Fibroblast of gingiva (primary cell): ENCODE results near the gene NCOA1.
"Not testable (repeated sequence)": the region's sequence is repeated elsewhere in the genome, so short reads cannot be mapped to it uniquely, and the experiment has no call there.

ENCODE experiments used
- DNase-seq: peaks from one replicate; pipeline ENCODE4 v3.0.0-alpha.2; 2011; ENCODE audit warnings: low read depth

The NCOA1 gene

DNA sequence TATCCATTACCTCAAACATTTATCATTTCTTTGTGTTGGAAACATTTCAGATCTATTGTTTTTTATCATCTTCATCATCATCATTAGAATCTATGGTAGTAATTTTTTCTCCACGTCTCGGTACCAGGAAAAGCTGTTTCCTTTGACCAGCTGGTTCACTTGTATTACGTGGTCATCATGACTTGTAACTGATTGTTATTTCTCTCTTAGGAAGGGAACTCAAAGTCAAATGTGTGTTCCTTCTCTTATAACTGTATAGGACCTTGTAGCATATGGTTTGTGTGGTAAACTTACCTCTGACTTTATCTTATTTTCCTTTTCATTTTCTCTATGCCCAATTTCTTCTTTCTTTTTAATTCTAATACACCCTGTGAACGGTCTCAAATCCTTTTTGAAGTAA lies 16.5 kb downstream of the NCOA1 start:
- DNase-seq: no peak

DNA sequence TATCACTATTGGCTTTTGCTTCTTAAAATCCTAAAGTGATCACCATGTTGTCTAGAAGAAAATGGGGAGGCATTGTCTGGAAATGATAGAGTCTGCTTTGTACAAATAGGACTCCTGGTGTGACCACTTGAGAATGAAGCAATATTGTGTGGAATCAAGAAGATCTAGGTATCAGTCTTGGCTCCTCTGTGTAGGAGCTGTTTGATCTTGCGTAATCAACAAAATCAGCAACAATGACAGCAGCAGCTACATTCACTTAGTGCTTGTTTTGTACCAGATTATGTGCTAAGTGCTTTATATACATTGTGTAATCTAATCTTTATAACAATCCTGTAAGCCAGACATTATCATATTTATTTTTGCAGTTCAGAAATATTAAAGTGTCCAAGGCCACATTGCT lies 17.8 kb downstream of the NCOA1 start:
- no peak for DNase-seq

DNA sequence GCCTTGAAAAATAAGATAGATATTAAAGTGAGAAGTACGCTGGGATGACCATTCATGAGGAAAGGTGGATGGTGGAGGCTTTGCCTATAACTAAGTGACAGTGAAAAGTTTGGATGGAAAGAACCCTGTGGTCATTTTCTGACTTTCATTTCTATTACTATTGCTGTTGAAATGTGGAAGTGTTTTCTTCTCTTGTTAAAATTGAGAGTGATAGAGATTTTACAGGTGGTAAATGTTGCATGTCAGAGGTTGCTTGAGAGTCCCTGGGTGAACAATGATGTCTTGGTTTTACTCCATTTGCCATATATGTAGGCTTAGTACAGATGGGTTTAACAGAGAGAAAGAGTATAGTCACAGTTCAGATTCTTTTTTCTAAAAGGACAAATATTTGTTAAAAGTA lies 18.4 kb downstream of the NCOA1 start:
- no peak for DNase-seq

DNA sequence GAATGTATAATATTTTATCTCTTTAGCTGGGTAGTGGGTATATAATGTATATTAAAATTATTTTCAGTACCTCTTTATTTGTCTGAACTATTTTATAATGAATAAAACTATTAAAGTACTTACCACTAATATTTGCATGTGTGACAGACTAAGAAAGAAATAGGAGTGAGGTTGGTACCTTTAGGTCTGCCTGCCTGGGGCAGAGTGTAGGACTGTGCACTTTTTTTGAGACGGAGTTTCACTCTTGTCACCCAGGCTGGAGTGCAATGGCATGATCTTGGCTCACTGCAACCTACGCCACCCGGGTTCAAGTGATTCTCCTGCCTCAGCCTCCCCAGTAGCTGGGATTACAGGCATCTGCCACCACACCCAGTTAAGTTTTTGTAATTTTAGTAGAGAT lies 18.8 kb downstream of the NCOA1 start:
- DNase-seq: no peak

DNA sequence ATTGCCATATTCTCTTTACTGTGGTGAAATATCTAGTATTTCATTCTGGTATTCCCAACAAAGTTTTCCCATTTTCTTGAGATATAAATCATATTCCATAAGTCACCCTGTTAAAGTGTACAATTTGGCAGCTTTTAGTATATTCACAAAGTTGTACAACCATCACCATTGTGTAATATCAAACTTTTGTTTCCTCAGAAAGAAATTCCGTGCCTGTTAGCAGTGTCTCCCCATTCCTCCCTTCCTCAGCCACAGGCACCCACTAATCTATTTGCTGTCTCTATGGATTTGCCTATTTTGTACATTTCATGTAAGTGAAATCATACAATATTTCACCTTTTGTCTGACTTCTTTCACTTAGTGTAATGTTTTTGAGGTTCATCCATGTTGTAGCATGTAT lies 19.7 kb downstream of the NCOA1 start:
- DNase-seq: no peak

DNA sequence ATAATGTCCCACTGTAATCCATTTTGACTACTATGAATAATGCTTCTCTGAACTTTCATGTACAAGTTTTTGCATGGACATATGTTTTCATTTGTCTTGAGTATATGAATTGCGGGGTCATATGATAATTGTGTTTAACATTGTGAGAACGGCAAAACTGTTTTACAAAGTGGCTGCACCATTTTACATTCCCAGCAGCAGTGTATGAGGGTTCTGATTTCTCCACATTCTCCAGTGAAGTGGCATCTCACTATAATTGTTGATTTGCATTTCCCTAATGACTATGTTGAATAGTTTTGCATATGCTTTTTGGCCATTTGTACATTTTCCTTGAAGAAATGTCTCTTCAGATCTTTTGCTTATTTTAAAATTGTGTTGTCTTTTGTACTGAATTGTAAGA lies 20.1 kb downstream of the NCOA1 start:
- no peak for DNase-seq

DNA sequence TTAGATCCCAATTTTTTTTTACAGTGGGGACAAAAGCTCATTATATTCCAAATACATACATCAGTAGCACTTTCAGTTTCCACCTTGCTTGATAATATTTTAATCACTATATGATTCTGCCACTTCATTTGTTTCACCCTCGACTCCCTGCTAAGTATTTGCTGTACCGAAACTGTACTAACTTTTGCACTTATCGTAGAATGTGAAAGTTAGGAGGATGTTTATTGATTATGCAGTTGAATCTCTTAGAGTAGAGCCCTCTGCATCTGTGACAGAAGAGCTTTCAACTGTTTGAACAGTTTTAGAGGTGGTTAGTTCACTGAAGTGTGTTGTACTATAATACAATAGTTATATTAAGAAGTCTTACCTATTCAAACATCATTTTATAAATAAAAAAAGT lies 20.8 kb downstream of the NCOA1 start:
- DNase-seq: no peak

DNA sequence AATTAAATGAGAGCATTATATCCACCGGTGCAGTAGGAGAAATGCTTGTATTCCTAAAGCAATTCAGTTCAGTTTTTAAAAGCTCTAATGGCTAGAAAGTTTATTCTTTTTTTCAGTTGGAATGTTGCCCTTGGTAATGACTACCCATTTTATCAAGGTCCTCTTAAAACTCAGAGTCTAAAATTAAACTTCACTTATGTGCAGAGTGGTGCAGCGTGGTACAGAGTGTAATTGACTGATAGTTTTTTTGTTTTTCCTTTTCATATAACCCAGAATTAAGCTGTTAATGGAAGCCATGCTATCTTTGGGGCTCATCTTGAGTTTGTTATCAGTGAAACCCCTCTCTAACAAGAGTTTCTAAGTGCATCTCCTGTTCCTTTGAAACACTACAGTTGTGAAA lies 21.4 kb downstream of the NCOA1 start:
- no peak for DNase-seq

DNA sequence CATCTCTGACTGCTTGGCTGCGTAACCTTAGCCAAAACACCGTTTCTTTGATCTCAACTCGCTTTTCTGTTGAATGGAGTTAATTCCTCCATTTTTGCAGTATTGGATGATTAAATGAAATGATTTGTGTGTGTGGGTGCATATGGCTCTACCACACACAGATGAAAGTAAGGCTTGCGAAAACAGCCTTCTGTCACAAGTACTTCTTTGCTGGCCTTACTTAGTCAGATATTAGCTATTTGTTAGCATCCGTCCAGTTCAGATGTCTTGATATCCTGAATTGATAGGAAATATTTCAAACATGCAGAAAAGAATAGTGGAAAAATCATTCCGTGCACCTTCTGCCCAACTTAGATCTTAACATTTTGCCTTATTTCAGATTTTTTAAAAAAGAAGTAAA lies 21.8 kb downstream of the NCOA1 start:
- no peak for DNase-seq

DNA sequence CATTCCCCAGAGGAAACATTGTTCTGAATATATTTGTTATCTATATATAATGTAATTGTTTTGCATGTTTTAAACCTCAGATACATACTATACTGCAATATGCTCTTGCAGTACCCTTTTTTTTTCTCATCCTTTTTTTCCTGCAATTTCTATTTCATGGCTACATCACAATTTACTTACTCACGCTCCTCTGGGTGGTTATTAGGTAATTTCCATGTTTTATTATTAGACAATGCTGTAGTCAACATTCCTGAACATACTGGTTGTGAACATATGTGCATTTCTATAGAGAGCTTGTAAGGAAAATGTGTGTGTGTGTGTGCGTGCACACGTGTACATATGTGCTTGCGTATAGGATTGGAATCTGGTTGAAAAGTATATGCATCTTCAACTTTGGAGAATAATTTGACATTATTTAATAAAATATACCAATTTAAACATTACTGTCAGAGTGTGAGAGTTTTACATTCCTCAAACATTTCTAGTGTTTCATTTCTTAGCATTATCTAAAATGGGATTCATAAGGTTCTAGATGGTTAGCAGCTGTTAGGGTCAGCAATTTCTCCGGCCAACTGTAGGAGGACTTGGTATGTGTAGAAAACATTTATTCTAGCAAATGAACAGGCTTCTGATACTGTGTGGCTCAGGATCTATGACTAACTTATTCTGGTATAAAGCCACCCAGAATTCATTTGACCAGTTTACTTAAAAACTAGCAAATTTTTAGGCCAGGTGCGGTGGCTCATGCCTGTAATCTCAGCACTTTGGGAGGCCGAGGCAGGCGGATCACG lies 22.4 kb downstream of the NCOA1 start:
- DNase-seq: no peak

DNA sequence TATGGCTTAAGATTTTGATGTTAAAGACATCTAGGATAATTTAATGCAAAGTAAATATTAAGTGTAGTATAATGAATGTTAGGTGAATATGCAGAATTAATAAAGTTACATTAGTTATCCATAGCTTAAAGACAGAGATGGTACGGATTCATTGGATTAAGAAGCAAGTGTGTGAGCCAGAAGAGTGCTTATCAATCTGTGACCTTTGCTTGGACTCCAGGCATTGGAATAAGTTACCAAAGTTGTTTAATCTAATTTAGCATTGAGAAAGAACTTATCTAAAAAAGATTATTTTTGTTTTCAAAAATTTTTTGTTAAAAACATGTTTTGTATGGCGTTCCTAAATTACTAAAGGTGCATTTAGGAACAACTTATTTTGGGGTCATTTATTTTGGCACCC lies 23.8 kb downstream of the NCOA1 start:
- no peak for DNase-seq

DNA sequence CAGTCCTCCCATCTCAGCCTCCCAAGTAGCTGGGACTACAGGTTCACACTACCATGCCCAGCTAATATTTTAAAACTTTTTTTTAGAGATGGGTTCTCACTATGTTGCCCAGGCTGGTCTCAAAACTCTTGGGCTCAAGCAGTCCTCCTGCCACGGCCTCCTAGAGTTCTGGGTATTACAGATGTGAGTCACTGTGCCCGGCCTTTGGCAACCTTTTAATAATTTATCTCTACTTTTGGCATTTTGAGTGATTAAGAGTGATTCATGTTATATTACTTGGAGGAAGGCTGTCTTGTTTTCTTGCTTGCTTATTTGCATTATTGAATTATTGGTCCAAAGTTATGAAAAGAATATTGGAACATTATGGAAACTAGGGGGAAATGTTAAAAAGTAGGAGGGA lies 24.3 kb downstream of the NCOA1 start:
- DNase-seq: no peak

DNA sequence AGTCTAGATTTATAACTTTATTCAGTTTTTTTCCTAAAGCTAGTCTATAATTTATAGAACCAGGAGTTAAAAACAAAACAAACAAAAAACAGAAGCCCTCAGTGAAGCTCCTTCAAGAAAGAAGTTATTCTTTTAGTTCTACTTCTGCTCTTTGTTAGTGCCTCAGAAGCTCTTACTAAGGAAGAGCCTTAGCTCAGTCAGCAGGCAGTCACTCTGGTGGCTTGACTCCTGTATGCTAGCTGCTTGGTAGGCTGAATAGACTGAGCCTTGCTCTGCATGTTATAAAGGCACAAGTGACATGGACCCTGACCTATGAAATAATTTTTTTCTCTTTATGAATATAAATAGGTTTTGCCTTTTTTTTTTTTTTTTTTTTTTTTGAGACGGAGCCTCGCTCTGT lies 24.8 kb downstream of the NCOA1 start:
- no peak for DNase-seq

DNA sequence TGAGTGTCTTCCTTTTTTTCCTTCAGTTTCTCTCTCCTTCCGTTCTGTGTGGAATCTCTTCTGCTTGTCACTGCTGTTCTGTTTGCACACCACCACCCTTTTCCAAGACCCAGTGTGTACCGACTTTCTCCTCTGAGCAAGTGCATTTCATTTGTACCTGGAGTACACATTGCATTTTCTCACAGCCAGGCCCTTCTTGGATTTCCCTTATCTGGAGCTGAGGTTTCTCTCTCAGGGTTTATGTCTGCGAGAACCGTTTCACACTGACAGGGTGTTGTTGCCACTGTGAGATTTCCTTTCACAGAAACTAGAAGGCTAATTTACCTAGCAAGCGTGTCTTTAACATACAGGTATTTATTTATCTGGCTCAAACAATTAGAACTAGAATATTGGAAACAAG lies 26.2 kb downstream of the NCOA1 start:
- no peak for DNase-seq

DNA sequence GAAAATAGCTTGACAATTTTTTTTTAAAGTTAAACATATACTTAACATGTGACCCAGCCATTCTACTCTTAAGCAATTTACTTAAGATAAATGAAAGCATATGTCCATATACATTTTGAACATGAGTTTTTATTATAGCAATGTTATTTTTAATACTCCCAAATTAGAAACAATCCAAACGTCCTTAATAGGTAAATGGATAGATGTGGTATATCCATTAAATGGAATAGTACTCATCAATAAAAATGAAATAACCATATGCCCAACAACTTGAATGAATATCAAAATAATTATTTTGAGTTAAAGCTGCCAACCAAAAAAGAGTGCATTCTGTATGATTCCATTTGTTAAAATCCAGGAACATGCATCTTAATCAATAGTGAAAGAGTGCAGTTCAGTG lies 29.1 kb downstream of the NCOA1 start:
- no peak for DNase-seq

DNA sequence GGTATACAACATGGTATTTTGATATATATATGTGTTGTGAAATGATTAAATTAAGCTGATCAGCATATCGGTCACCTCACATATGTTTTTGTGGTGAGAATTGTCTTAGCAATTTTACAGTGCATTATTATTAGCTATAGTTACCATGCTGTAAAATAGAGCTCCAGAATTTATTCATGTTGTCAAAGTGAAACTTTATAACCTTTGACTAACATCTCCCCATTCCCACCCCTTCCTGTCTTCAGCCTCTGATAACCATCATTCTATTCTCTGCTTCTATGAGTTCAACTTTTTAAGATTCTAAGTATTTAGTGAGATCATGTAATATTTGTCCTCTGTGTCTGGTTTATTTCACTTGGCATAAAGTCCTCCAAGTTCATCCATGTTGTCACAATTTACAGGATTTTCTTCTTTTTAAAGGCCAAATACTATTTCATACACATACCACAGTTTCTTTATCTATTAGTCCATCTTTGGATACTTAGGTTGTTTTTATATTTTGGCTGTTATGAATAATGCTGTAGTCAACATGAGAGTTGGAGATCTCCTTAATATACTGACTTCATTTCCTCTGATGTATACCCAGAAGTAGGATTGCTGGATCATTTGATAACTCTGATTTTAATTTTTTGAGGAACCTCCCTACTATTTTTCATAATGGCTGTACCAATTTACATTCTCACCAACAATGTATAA lies 30.3 kb downstream of the NCOA1 start:
- no peak for DNase-seq

DNA sequence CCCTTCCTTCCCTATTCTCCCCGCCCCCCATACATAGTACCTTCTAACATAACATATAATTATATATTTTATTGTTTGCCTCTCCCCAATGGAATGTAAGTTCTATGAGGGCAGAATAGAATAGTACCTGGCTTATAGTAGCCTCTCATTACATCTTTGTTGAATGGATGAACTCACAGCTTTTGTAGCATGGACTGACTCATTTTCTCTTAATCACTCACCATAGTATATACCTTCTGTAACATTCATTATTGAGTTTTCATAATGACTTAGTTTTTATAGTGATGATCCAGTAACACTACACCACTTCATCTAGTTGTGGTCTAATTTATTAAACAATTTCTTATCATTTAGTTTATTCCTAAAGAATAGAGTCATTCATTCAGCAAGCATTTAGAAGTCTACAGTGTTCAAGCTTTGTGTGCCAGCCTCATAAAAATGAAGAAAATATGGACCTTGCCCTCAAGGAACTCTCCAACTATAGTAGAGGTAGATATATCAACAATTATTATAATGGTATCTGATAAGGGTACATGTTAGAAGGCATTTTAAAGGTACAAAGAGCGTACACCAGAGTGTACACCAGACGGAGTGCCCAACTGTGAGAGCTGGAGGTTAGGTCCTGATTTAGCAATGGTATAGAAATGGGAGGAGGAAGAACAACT lies 31.1 kb downstream of the NCOA1 start:
- DNase-seq: no peak

DNA sequence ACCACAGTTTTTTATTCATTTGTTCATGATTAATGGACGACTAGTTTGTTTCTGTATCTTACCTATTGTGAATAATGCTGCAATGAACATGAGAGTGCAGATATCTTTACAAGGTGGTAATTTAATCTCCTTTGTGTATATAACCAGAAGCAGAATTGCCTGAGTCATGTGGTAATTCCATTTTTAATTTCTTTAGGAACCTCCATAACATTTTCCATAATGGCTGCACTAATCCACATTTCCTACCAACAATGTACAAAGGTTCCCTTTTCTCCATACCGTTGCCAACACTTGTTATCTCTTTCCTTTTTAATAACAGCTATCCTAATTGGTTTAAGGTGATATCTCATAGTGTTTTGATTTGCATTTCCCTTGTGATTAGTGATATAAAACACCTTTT lies 36.5 kb downstream of the NCOA1 start:
- DNase-seq: no peak

DNA sequence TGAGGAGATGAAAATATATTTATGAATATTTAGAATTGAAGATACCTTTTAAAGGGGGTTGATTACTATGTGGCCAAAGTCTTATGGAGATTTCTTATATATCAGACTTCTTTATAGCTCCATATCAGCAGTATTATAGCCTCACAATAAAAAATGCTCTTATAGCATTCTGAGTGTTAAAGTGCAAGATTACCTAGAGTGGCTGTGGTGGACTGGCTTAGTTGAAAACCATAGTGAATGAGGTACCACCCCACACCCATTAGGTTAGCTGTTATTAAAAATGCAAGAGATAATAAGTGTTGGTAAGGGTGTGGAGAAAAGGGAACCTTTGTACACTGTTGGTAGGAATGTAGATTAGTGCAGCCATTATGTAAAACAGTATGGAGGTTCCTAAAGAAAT lies 39.7 kb downstream of the NCOA1 start:
- no peak for DNase-seq

DNA sequence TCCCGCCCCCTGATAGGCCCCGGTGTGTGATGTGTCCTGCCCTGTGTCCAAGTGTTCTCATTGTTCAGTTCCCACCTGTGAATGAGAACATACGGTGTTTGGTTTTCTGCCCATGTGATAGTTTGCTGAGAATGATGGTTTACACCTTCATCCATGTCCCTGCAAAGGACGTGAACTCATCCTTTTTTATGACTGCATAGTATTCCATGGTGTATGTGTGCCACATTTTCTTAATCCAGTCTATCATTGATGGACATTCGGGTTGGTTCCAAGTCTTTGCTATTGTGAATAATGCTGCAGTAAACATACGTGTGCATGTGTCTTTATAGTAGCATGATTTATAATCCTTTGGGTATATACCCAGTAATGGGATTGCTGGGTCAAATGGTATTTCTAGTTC lies 40.6 kb downstream of the NCOA1 start:
- DNase-seq: not testable (repeated sequence)

DNA sequence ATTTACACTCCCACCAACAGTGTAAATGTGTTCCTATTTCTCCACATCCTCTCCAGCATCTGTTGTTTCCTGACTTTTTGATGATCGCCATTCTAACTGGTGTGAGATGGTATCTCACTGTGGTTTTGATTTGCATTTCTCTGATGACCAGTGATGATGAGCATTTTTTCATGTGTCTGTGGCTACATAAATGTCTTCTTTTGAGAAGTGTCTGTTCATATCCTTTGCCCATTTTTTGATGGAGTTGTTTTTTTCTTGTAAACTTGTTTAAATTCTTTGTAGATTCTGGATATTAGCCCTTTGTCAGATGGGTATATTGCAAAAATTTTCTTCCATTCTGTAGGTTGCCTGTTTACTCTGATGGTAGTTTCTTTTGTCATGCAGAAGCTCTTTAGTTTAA lies 41.0 kb downstream of the NCOA1 start:
- not testable (repeated sequence) for DNase-seq

DNA sequence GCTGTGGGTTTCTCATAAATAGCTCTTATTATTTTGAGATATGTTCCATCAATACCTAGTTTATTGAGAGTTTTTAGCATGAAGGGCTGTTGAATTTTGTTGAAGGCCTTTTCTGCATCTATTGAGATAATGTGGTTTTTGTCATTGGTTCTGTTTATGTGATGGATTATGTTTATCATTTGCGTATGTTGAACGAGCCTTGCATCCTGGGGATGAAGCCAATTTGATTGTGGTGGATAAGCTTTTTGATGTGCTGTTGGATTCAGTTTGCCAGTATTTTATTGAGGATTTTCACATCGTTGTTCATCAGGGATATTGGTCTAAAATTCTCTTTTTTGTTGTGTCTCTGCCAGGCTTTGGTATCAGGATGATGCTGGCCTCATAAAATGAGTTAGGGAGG lies 42.5 kb downstream of the NCOA1 start:
- DNase-seq: not testable (repeated sequence)

DNA sequence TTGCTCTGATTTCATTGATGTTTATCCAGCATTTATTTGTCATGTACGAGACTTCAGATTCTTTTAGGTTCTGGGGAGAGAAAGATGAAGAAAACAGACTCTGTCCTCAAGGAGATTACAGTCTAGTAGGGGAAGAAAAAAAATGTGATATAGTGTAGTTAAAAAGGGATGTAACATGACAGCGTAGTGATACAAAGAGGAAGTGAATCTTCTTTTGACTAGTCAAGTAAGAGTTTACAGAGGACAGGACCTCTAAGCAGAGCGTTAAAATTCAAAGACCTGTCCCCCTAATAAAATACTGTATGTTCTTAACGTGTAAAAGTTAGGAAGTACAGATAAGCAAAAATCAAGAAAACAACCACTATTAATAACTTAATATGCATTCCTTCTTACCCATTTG lies 47.7 kb downstream of the NCOA1 start:
- DNase-seq: no peak
